HCT116 (cell line): ENCODE results near the gene TFEB. TPM values are rescaled to one million over a fixed set of nuclear protein-coding genes. Genes with fewer than 3 reads are reported as not detected.

Source experiments
- ATAC-seq: fragments of 200-7000 bp; cut with Tn5 transposase; 2 replicates; pipeline ENCODE4 v1.9.1; 2020; ENCODE audit warnings: mild to moderate bottlenecking, moderate library complexity
- BruUV-seq: library from RNA; stranded (reverse); fragments of 400-500 nt; replicated peaks from 2 replicates; lab custom pipeline; 2021; lab: Mats Ljungman, UMichigan
- CTCF ChIA-PET: fragments of 300-600 bp; sonication (Branson Sonifier 250); formaldehyde crosslinking; loops from one replicate; lab custom pipeline; 2021; ENCODE audit warnings: antibody characterized with exemption; lab: Charles Lee
- POLR2A ChIA-PET: fragments of 300-600, 350-600 bp; sonication (Branson Sonifier 250); formaldehyde crosslinking; loops from one replicate; lab custom pipeline; 2021; ENCODE audit warnings: antibody characterized with exemption; lab: Charles Lee
- RAD21 ChIA-PET, 2 experiments: fragments of 300-600 bp; sonication (Branson Sonifier 250); formaldehyde crosslinking; loops; one replicate each; lab custom pipeline; 2023; ENCODE audit warnings: low total read pairs in 2 of 2; ENCODE audit not compliant: uncharacterized antibody in 2 of 2, unreplicated experiment in 2 of 2, low non-redundant PET in 1 of 2; lab: Charles Lee
- DNase-seq: peaks from one replicate; pipeline ENCODE4 v3.0.0-alpha.2; 2010; ENCODE audit warnings: low read depth, low spot score
- H2AFZ ChIP-seq: fragments of 200-600 bp; shearing (Covaris generic), sonication (generic); 2 replicates; pipeline ENCODE4 v1.6.1; 2017; ENCODE audit warnings: low read depth, mixed run types, mixed read lengths, antibody characterized with exemption, low read length; ENCODE audit not compliant: poor library complexity, severe bottlenecking
- H3K27ac ChIP-seq: 2 replicates; pipeline ENCODE4 v1.5.1; 2012; ENCODE audit warnings: low read depth, low read length
- H3K27me3 ChIP-seq: fragments of 200-600 bp; sonication (generic); 2 replicates; pipeline ENCODE4 v1.6.1; 2016; ENCODE audit warnings: mixed run types, low read length, mixed read lengths; ENCODE audit not compliant: insufficient read depth
- H3K36me3 ChIP-seq, 2 experiments: fragments of 200-500 bp in 1 of 2; fragments of 200-600 bp in 1 of 2; sonication (Bioruptor generic) in 1 of 2; sonication (generic) in 1 of 2; 2 replicates each; pipeline versions ENCODE4 v1.5.1 to v1.6.1; 2014 to 2016; ENCODE audit warnings: low read length in 2 of 2, inconsistent platforms in 1 of 2, mixed read lengths in 1 of 2, mixed run types in 1 of 2; ENCODE audit not compliant: insufficient read depth in 2 of 2, control insufficient read depth in 1 of 2
- H3K4me1 ChIP-seq, 2 experiments: fragments of 200-600 bp in 1 of 2; sonication (generic) in 1 of 2; 2 replicates each; pipeline versions ENCODE4 v1.5.1 to v1.6.1; 2012 to 2017; ENCODE audit warnings: low read length in 2 of 2, inconsistent platforms in 1 of 2, mild to moderate bottlenecking in 1 of 2, mixed read lengths in 1 of 2, mixed run types in 1 of 2, moderate library complexity in 1 of 2; ENCODE audit not compliant: insufficient read depth in 2 of 2, control insufficient read depth in 1 of 2
- H3K4me2 ChIP-seq: fragments of 200-600 bp; sonication (generic); 2 replicates; pipeline ENCODE4 v1.6.1; 2017; ENCODE audit warnings: mixed run types, low read length, mixed read lengths
- H3K4me3 ChIP-seq, 2 experiments: fragments of 200-600 bp in 1 of 2; sonication (generic) in 1 of 2; replicated peaks in 1 of 2; 2 replicates each; pipeline ENCODE4 v1.5.1; 2011 to 2016; ENCODE audit warnings: low read length in 2 of 2, control low read depth in 1 of 2, low read depth in 1 of 2, mild to moderate bottlenecking in 1 of 2, mixed read lengths in 1 of 2, mixed run types in 1 of 2
- H3K79me2 ChIP-seq: fragments of 200-600 bp; sonication (generic); 2 replicates; pipeline ENCODE4 v1.6.1; 2017; ENCODE audit warnings: mild to moderate bottlenecking, mixed run types, low read length, moderate library complexity, mixed read lengths; ENCODE audit not compliant: insufficient read depth
- H3K9ac ChIP-seq: fragments of 200-600 bp; sonication (generic); 2 replicates; pipeline ENCODE4 v1.6.1; 2016; ENCODE audit warnings: low read length, mixed read lengths
- H3K9me2 ChIP-seq: fragments of 200-600 bp; sonication (generic), shearing (Covaris generic); 2 replicates; pipeline ENCODE4 v1.6.1; 2017; ENCODE audit warnings: mixed run types, mild to moderate bottlenecking, moderate library complexity; ENCODE audit not compliant: insufficient read depth
- H3K9me3 ChIP-seq, 2 experiments: fragments of 200-500 bp in 1 of 2; fragments of 200-600 bp in 1 of 2; sonication (Bioruptor generic) in 1 of 2; sonication (generic) in 1 of 2; 2 replicates each; pipeline ENCODE4 v1.6.1; 2014 to 2017; ENCODE audit warnings: low read length in 2 of 2, mixed read lengths in 2 of 2, inconsistent platforms in 1 of 2, low read depth in 1 of 2, mild to moderate bottlenecking in 1 of 2, mixed run types in 1 of 2, moderate library complexity in 1 of 2; ENCODE audit not compliant: control insufficient read depth in 1 of 2, insufficient read depth in 1 of 2
- H4K20me1 ChIP-seq: fragments of 200-600 bp; sonication (generic), shearing (Covaris generic); 2 replicates; pipeline ENCODE4 v1.6.1; 2017; ENCODE audit warnings: mixed run types, mild to moderate bottlenecking, moderate library complexity; ENCODE audit not compliant: insufficient read depth
- CBX3 ChIP-seq: IDR thresholded peaks from 2 replicates; pipeline ENCODE4 v1.6.1; 2012; ENCODE audit warnings: low read depth
- ELF1 ChIP-seq: IDR thresholded peaks from 2 replicates; pipeline ENCODE4 v1.6.1; 2012; ENCODE audit warnings: low read depth, borderline replicate concordance
- EZH2phosphoT487 ChIP-seq: fragments of 200-600 bp; IDR thresholded peaks from 2 replicates; pipeline ENCODE4 v1.6.1; 2018; ENCODE audit warnings: antibody characterized with exemption, borderline replicate concordance
- FOSL1 ChIP-seq: IDR thresholded peaks from 2 replicates; pipeline ENCODE4 v1.6.1; 2012; ENCODE audit warnings: low read depth
- POLR2A ChIP-seq: IDR thresholded peaks from 2 replicates; pipeline ENCODE4 v1.7.0; 2011; ENCODE audit warnings: borderline replicate concordance; ENCODE audit not compliant: insufficient read depth, insufficient read length; ENCODE audit errors: extremely low read depth
- REST ChIP-seq: IDR thresholded peaks from 2 replicates; pipeline ENCODE4 v1.6.1; 2012; ENCODE audit warnings: low read depth
- SIN3A ChIP-seq: IDR thresholded peaks from 2 replicates; pipeline ENCODE4 v1.6.1; 2012; ENCODE audit warnings: low read depth
- SRF ChIP-seq: IDR thresholded peaks from 2 replicates; pipeline ENCODE4 v1.6.1; 2012; ENCODE audit warnings: low read depth
- ZBTB33 ChIP-seq: IDR thresholded peaks from 2 replicates; pipeline ENCODE4 v1.6.1; 2011; ENCODE audit warnings: mild to moderate bottlenecking, low read length, moderate library complexity; ENCODE audit not compliant: insufficient replicate concordance; ENCODE audit errors: extremely low read depth
- intact Hi-C: fragments of 100-400 bp; cut with micrococcal nuclease; formaldehyde crosslinking; loops from 2 replicates; pipeline ENCODE4 v1.10.0; 2022
- total RNA-seq: library from RNA; stranded (reverse); gene quantifications from one replicate; pipeline ENCODE4 v1.2.1, GENCODE V29; 2021; ENCODE audit not compliant: unreplicated experiment

Gene TFEB
- total RNA-seq, 1 experiment from 2014 or later = 4.8 TPM

- Histone ChIP-seq H3K4me1 (no peaks in the 10 kb centered on the region), H3K9ac (no peak overlapping the region), H3K79me2 (no peaks in the 10 kb centered on the region), H2AFZ (no peak overlapping the region), H3K4me3 (no peak overlapping the region), H3K9me2 (no peaks in the 10 kb centered on the region), H3K36me3 (peaks cover 5 to 9% of the 10 kb centered on the region in 2 experiments; a peak in 2 of 4 replicates), H3K27ac (no peak overlapping the region), H4K20me1 (no peaks in the 10 kb centered on the region), H3K4me2 (no peak overlapping the region)
- ChIA-PET RAD21 (no interaction called here), POLR2A (interaction anchor here (1.6 kb wide), 1 partner anchor 15 kb away, joined by 4 read pairs; no protein-coding TSS in a partner anchor)
- ATAC-seq (no peak), DNase-seq (no peak)
- no TSS peak for BruUV-seq
- intact Hi-C loops = no loop called here
- TF ChIP-seq REST (no peak), SRF (no peak), ELF1 (no peak), CBX3 (no peak), FOSL1 (no peak), ZBTB33 (no peak), POLR2A (no peak), SIN3A (no peak), EZH2phosphoT487 (no peak)
- TF ChIP-seq, all 23 proteins: peak for 0
- CTCF ChIA-PET = no interaction called here
- Histone ChIP-seq H3K9me3 (no peaks in the 10 kb centered on the region), H3K27me3 (no peaks in the 10 kb centered on the region)
Measured at GRCh38 chr6:41651246-41651961, 84.0 kb downstream of the TFEB start.
